Measurements from ENCODE around the gene ZNF474.

GRCh38 chr5:122099060-122099790 lies 30.1 kb upstream of the ZNF474 start:
- no peak for TF ChIP-seq CTCF (conservative IDR thresholded peaks at IDR 0.05; ENCODE audit: low read depth, low read length)
- no peak for TF ChIP-seq EZH2 (IDR thresholded peaks at IDR 0.05; ENCODE audit: low read length, unreplicated experiment)

Data from PC-3 (cell line).